Activated CD4-positive, alpha-beta T cell treated with anti-CD3 and anti-CD28 coated beads, Interleukin-2, amount 50 U/mL, for 4 hours (primary cell): ENCODE results near the gene MOB3B.
"Not testable (repeated sequence)": the region's sequence is repeated elsewhere in the genome, so short reads cannot be mapped to it uniquely, and the experiment has no call there.

Experiments used
- DNase-seq, 2 experiments: peaks; one replicate each; pipeline ENCODE4 v3.0.0-alpha.2; 2020

MOB3B gene

GRCh38 chr9:27472195-27472594 is 57.4 kb downstream of the MOB3B start:
- DNase-seq: no peak

GRCh38 chr9:27471789-27472188 is 57.8 kb downstream of the MOB3B start:
- no peak for DNase-seq

GRCh38 chr9:27471366-27471765 is 58.2 kb downstream of the MOB3B start:
- DNase-seq: no peak

- no peak for DNase-seq
Measured at GRCh38 chr9:27470291-27470856, 59.2 kb downstream of the MOB3B start.

GRCh38 chr9:27469550-27469949 is 60.1 kb downstream of the MOB3B start:
- DNase-seq: no peak

- DNase-seq: no peak
Measured at GRCh38 chr9:27468462-27469110, 61.0 kb downstream of the MOB3B start.

- DNase-seq: no peak
Measured at GRCh38 chr9:27468000-27468399, 61.6 kb downstream of the MOB3B start.

GRCh38 chr9:27467486-27467885 is 62.1 kb downstream of the MOB3B start:
- DNase-seq: no peak

- not testable (repeated sequence) for DNase-seq
Measured at GRCh38 chr9:27466516-27466915, 63.1 kb downstream of the MOB3B start.

GRCh38 chr9:27464950-27465349 is 64.7 kb downstream of the MOB3B start:
- DNase-seq: not testable (repeated sequence)

- DNase-seq: no peak
Measured at GRCh38 chr9:27462846-27463245, 66.8 kb downstream of the MOB3B start.

GRCh38 chr9:27462434-27462833 is 67.2 kb downstream of the MOB3B start:
- no peak for DNase-seq

GRCh38 chr9:27460226-27461023 is 69.2 kb downstream of the MOB3B start:
- no peak for DNase-seq

GRCh38 chr9:27457445-27457844 is 72.2 kb downstream of the MOB3B start:
- no peak for DNase-seq

- DNase-seq: no peak
Measured at GRCh38 chr9:27453860-27454553, 75.6 kb downstream of the MOB3B start.

- no peak for DNase-seq
Measured at GRCh38 chr9:27451207-27451797, 78.3 kb downstream of the MOB3B start.

GRCh38 chr9:27450752-27451151 is 78.9 kb downstream of the MOB3B start:
- no peak for DNase-seq

GRCh38 chr9:27448356-27448755 is 81.3 kb downstream of the MOB3B start:
- not testable (repeated sequence) for DNase-seq

- DNase-seq: no peak
Measured at GRCh38 chr9:27447031-27447683, 82.5 kb downstream of the MOB3B start.

GRCh38 chr9:27445688-27446087 is 83.9 kb downstream of the MOB3B start:
- DNase-seq: no peak

GRCh38 chr9:27445057-27445595 is 84.5 kb downstream of the MOB3B start:
- no peak for DNase-seq

- no peak for DNase-seq
Measured at GRCh38 chr9:27442464-27442863, 87.2 kb downstream of the MOB3B start.
